GM23338 (cell line): ENCODE results near the gene LAMA4.

Source experiments
- CREB1 ChIP-seq: fragments of 250-450 bp; sonication (Bioruptor Pico); IDR thresholded peaks from 2 replicates; pipeline ENCODE4 v1.5.0; 2020; ENCODE audit warnings: low read depth, mild to moderate bottlenecking, moderate library complexity
- CTCF ChIP-seq, 2 experiments: fragments of 200-600 bp in 1 of 2; sonication (generic) in 1 of 2; conservative IDR thresholded peaks; 2 replicates each; pipeline versions ENCODE4 v1.5.1 to v1.6.1; 2016 to 2017; ENCODE audit warnings: antibody characterized with exemption in 2 of 2, low read depth in 2 of 2, mild to moderate bottlenecking in 2 of 2, moderate library complexity in 1 of 2
- ETS1 ChIP-seq: IDR thresholded peaks from 2 replicates; pipeline ENCODE4 v1.6.1; 2016; ENCODE audit warnings: antibody characterized with exemption
- EZH2 ChIP-seq: fragments of 200-600 bp; sonication (generic); IDR thresholded peaks from one replicate; pipeline ENCODE4 v1.8.0; 2017; ENCODE audit warnings: antibody characterized with exemption, mild to moderate bottlenecking, low read depth; ENCODE audit not compliant: unreplicated experiment
- EZH2phosphoT487 ChIP-seq: fragments of 200-600 bp; sonication (generic); IDR thresholded peaks from one replicate; pipeline ENCODE4 v1.8.1; 2018; ENCODE audit warnings: antibody characterized with exemption; ENCODE audit not compliant: unreplicated experiment
- JUNB ChIP-seq: IDR thresholded peaks from one replicate; pipeline ENCODE4 v1.6.1; 2016; ENCODE audit warnings: antibody characterized with exemption; ENCODE audit not compliant: unreplicated experiment
- POLR2AphosphoS5 ChIP-seq: IDR thresholded peaks from 2 replicates; pipeline ENCODE4 v1.6.1; 2016; ENCODE audit warnings: antibody characterized with exemption, low read depth
- REST ChIP-seq: IDR thresholded peaks from one replicate; pipeline ENCODE4 v1.6.1; 2018; ENCODE audit warnings: antibody characterized with exemption; ENCODE audit not compliant: unreplicated experiment
- ZNF331 ChIP-seq: fragments of 250-450 bp; sonication (Bioruptor Pico); IDR thresholded peaks from 2 replicates; pipeline ENCODE4 v1.5.0; 2020; ENCODE audit warnings: low read depth, mild to moderate bottlenecking, moderate library complexity

GRCh38 chr6:112300896-112301295 is 46.5 kb upstream of the LAMA4 start:
- TF ChIP-seq REST (no peak), ETS1 (no peak), CTCF (conservative IDR thresholded peaks at IDR 0.05; ENCODE audit: low read depth in 2 of 2) (no peak), EZH2phosphoT487 (no peak), POLR2AphosphoS5 (no peak), CREB1 (no peak), EZH2 (no peak), JUNB (no peak), ZNF331 (no peak)
